AG08395 (cell line): ENCODE measurements around the gene DNPH1.

Experiments used
- DNase-seq: peaks from one replicate; pipeline ENCODE4 v3.0.0; 2012; ENCODE audit warnings: mixed read lengths, low spot score

The DNPH1 gene

GRCh38 chr6:43181621-43181941, 47.7 kb downstream of the DNPH1 start:
- DNase-seq = no peak

GRCh38 chr6:43180985-43181384, 48.3 kb downstream of the DNPH1 start:
- no peak for DNase-seq

- DNase-seq = no peak
Observed at GRCh38 chr6:43180058-43180457, 49.2 kb downstream of the DNPH1 start.

- DNase-seq = no peak
Observed at GRCh38 chr6:43178951-43179830, 50.1 kb downstream of the DNPH1 start.

- no peak for DNase-seq
Observed at GRCh38 chr6:43178150-43178549, 51.1 kb downstream of the DNPH1 start.

- no peak for DNase-seq
Observed at GRCh38 chr6:43176423-43176786, 52.9 kb downstream of the DNPH1 start.

- no peak for DNase-seq
Observed at GRCh38 chr6:43175676-43176422, 53.4 kb downstream of the DNPH1 start.
